Measurements from ENCODE around the gene C5orf34. TPM values are rescaled to one million over a fixed set of nuclear protein-coding genes. Genes with fewer than 3 reads are reported as not detected.
"Not testable (repeated sequence)": the region's sequence is repeated elsewhere in the genome, so short reads cannot be mapped to it uniquely, and the experiment has no call there.

C5orf34 gene
- 15.7 and 21.8 TPM in 2 replicates for total RNA-seq (2014; rRNA removed; shearing (Covaris generic); ENCODE audit: low replicate concordance)

GRCh38 chr5:43514816-43515677 is at the start of gene C5orf34:
TSS of gene C5orf34 (minus strand) at chr5:43515148. CDS start at chr5:43509339, 5,809 bp downstream.
- H3K27me3 ChIP-seq (ENCODE audit: low read length), result no peaks in the 10 kb centered on the region
- no peaks in the 10 kb centered on the region for H3K9me3 ChIP-seq (ENCODE audit: low read length)
- H3K9ac ChIP-seq (ENCODE audit: low read length), result peak within 1 kb of the TSS; percentile 85
- no peaks in the 10 kb centered on the region for H4K20me1 ChIP-seq (ENCODE audit: insufficient read depth, low read depth, low read length)
- peak within 1 kb of the TSS; percentile 99 for H3K4me2 ChIP-seq (ENCODE audit: low read depth, low read length, poor library complexity, severe bottlenecking)
- H2AFZ ChIP-seq (ENCODE audit: low read length), result peak within 1 kb of the TSS; percentile 74; the same call in 1 of the 2 replicates
- no peaks in the 10 kb centered on the region for H3K9me2 ChIP-seq (replicated peaks; ENCODE audit: insufficient read depth, low read length)
- H3K36me3 ChIP-seq (ENCODE audit: insufficient read depth, low read length), result 0 out of 2 replicates have a peak, but pooled peaks cover 3% of the 10 kb centered on the region
- peaks cover 20% of the 10 kb centered on the region for H3K4me1 ChIP-seq (ENCODE audit: low read length)
- H3K79me2 ChIP-seq (ENCODE audit: low read length), result peaks cover 28% of the 10 kb centered on the region
- peak; percentile 98 for DNase-seq
- peak within 1 kb of the TSS; percentile 84 for H3K27ac ChIP-seq (ENCODE audit: low read length)
- peak within 1 kb of the TSS; percentile 84 for H3K4me3 ChIP-seq (ENCODE audit: low read length)

DNA sequence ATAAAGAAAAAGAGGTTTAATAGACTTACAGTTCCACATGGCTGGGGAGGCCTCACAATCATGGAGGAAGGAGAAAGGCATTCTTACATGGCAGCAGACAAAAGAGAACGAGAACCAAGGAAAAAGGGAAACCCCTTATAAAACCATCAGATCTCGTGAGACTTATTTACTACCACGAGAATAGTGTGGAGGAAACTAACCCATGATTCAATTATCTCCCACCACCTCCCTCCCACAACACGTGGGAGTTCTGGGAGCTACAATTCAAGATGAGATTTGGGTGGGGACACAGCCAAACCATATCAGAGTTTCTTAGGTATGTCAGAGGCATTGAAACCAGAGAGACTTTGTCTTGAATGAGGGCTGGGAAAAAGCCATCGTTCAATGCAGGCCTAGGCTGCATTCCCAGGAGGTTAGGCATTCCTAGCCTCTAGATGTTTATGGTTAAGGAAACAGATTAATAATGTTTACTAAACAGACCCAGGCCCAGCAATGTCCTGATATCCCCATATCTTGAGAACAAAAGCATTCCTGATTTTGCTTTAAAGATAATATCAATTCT is 49.4 kb upstream of the C5orf34 start:
- Histone ChIP-seq H2AFZ (ENCODE audit: low read length) (no peak overlapping the region), H3K9me3 (ENCODE audit: low read length) (no peaks in the 10 kb centered on the region), H3K27ac (ENCODE audit: low read length) (no peak overlapping the region), H3K27me3 (ENCODE audit: low read length) (no peaks in the 10 kb centered on the region), H3K9me2 (replicated peaks; ENCODE audit: insufficient read depth, low read length) (no peaks in the 10 kb centered on the region), H3K4me3 (ENCODE audit: low read length) (no peak overlapping the region), H3K9ac (ENCODE audit: low read length) (no peak overlapping the region), H3K4me2 (ENCODE audit: low read depth, low read length, poor library complexity, severe bottlenecking) (no peak overlapping the region), H3K36me3 (ENCODE audit: insufficient read depth, low read length) (no peaks in the 10 kb centered on the region), H3K79me2 (ENCODE audit: low read length) (no peaks in the 10 kb centered on the region), H4K20me1 (ENCODE audit: insufficient read depth, low read depth, low read length) (no peaks in the 10 kb centered on the region), H3K4me1 (ENCODE audit: low read length) (peaks cover 24% of the 10 kb centered on the region)
- no peak for DNase-seq

DNA sequence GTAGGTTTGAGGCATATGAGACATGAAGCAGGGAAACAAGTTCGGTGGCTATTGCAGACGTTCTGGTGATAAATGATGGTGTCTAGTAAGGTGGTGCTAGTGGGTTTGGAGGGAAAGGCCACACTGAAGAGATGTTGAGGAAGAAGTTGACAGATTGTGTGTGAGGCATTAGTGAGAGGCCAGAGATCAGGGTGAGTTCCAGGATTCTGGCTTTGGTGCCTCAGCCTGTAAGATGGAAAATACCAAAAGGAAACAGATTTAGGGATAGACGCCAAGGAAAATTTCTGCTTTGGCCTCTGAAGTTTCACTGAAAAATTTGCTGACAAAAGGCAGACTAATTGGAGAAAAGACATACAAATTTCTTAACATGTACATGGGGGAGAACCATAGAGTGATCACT is 48.4 kb upstream of the C5orf34 start:
- no peaks in the 10 kb centered on the region for H3K9me2 ChIP-seq (replicated peaks; ENCODE audit: insufficient read depth, low read length)
- no peaks in the 10 kb centered on the region for H4K20me1 ChIP-seq (ENCODE audit: insufficient read depth, low read depth, low read length)
- no peaks in the 10 kb centered on the region for H3K36me3 ChIP-seq (ENCODE audit: insufficient read depth, low read length)
- H3K4me2 ChIP-seq (ENCODE audit: low read depth, low read length, poor library complexity, severe bottlenecking), result no peak overlapping the region
- H3K4me1 ChIP-seq (ENCODE audit: low read length), result peaks cover 33% of the 10 kb centered on the region
- H3K4me3 ChIP-seq (ENCODE audit: low read length), result no peak overlapping the region
- no peaks in the 10 kb centered on the region for H3K79me2 ChIP-seq (ENCODE audit: low read length)
- H3K9me3 ChIP-seq (ENCODE audit: low read length), result no peaks in the 10 kb centered on the region
- no peak overlapping the region for H3K27ac ChIP-seq (ENCODE audit: low read length)
- no peak overlapping the region for H3K9ac ChIP-seq (ENCODE audit: low read length)
- no peaks in the 10 kb centered on the region for H3K27me3 ChIP-seq (ENCODE audit: low read length)
- no peak for DNase-seq
- no peak overlapping the region for H2AFZ ChIP-seq (ENCODE audit: low read length)

GRCh38 chr5:43561356-43561755 is 46.4 kb upstream of the C5orf34 start:
- H2AFZ ChIP-seq (ENCODE audit: low read length), result no peak overlapping the region
- H3K79me2 ChIP-seq (ENCODE audit: low read length), result peaks cover under 1% of the 10 kb centered on the region
- H3K9ac ChIP-seq (ENCODE audit: low read length), result no peak overlapping the region; the same call in 1 of the 2 replicates

DNA sequence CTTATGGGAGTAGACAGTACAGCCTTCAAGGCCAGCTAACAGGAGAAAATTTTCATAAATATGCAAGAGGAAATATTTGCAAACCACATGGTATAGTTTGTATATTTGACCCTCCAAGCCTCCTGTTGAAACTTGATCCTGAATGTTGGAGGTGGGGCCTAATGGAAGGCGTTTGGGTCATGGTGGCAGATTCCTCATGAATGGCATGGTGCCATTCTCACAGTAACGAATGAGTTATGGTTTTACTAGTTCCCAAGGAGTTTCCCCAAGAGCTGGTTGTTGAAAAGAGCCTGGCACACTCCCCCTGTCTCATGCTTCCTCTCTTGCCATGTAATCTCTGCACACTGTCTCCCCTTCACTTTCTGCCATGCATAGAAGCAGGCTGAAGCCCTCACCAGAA is 45.2 kb upstream of the C5orf34 start:
- Histone ChIP-seq H3K27me3 (ENCODE audit: low read length) (no peaks in the 10 kb centered on the region), H3K4me3 (ENCODE audit: low read length) (no peak overlapping the region), H3K4me2 (ENCODE audit: low read depth, low read length, poor library complexity, severe bottlenecking) (peak overlapping the region; percentile 60), H3K9me3 (ENCODE audit: low read length) (no peaks in the 10 kb centered on the region), H3K9me2 (replicated peaks; ENCODE audit: insufficient read depth, low read length) (no peaks in the 10 kb centered on the region), H3K27ac (ENCODE audit: low read length) (peak overlapping the region; percentile 62; the same call in 1 of the 2 replicates), H3K36me3 (ENCODE audit: insufficient read depth, low read length) (no peaks in the 10 kb centered on the region), H3K79me2 (ENCODE audit: low read length) (peaks cover 13% of the 10 kb centered on the region), H4K20me1 (ENCODE audit: insufficient read depth, low read depth, low read length) (no peaks in the 10 kb centered on the region), H2AFZ (ENCODE audit: low read length) (peak overlapping the region; percentile 21; the same call in 1 of the 2 replicates), H3K4me1 (ENCODE audit: low read length) (peaks cover 44% of the 10 kb centered on the region), H3K9ac (ENCODE audit: low read length) (no peak overlapping the region)
- DNase-seq, result peak; percentile 74

More at GRCh38 chr5:43561356-43561755, 46.4 kb upstream of the C5orf34 start:
- H3K9me3 ChIP-seq (ENCODE audit: low read length), result no peaks in the 10 kb centered on the region
- no peak overlapping the region for H3K4me3 ChIP-seq (ENCODE audit: low read length)
- H3K36me3 ChIP-seq (ENCODE audit: insufficient read depth, low read length), result no peaks in the 10 kb centered on the region
- H3K9me2 ChIP-seq (replicated peaks; ENCODE audit: insufficient read depth, low read length), result no peaks in the 10 kb centered on the region
- H3K4me1 ChIP-seq (ENCODE audit: low read length), result peaks cover 39% of the 10 kb centered on the region
- H3K27ac ChIP-seq (ENCODE audit: low read length), result peak overlapping the region; percentile 34; the same call in 1 of the 2 replicates
- H3K27me3 ChIP-seq (ENCODE audit: low read length), result no peaks in the 10 kb centered on the region
- no peaks in the 10 kb centered on the region for H4K20me1 ChIP-seq (ENCODE audit: insufficient read depth, low read depth, low read length)
- DNase-seq, result no peak
- peak overlapping the region; percentile 60 for H3K4me2 ChIP-seq (ENCODE audit: low read depth, low read length, poor library complexity, severe bottlenecking)

DNA sequence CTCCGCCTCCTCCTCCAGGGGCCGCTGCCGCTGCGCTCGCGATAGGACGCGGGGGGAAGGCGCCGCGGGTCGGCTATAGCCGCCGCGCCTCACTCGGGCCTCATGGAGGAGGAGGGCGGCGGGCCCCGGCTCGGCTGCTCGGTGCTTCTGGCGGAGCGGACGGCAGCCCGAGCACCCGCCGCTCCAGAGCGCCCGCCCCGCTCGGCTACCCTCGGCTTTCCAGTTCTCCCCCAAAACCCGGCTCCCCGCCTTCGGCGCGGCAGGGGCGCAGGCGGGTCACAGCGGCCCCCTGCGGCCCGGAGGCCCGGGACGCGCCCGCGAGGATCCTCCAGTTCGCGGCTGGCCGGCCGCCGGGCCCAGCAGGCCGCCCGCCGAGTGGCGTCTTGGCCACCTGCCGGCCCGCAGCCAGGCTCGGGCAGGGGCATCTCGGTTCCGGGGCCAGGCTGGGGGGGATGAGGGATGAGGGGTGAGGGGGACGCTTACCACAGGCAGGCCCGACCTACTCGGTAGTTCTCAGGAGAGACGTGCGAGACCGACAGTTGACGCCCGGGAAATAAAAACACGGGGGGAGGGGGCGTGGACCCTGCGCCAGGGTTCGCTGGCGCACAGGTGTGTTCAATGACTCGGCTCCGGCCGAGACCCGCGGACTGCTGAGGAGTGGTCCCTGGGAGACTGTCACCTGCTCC is 42.1 kb upstream of the C5orf34 start, which contains the start of gene PAIP1:
TSS of gene PAIP1 (minus strand) at position 221 of the 686 bp plus-strand sequence. CDS start 231 bp downstream, outside the sequence.
- peaks cover 27% of the 10 kb centered on the region; the same call in 1 of the 2 replicates for H3K36me3 ChIP-seq (ENCODE audit: insufficient read depth, low read length)
- peaks cover 44% of the 10 kb centered on the region for H3K79me2 ChIP-seq (ENCODE audit: low read length)
- H4K20me1 ChIP-seq (ENCODE audit: insufficient read depth, low read depth, low read length), result no peaks in the 10 kb centered on the region
- H3K27me3 ChIP-seq (ENCODE audit: low read length), result no peaks in the 10 kb centered on the region
- H3K4me1 ChIP-seq (ENCODE audit: low read length), result peaks cover 75% of the 10 kb centered on the region
- peak; percentile 95 for DNase-seq
- peak within 1 kb of the TSS; percentile 61; the same call in 1 of the 2 replicates for H2AFZ ChIP-seq (ENCODE audit: low read length)
- peak within 1 kb of the TSS; percentile 79 for H3K4me2 ChIP-seq (ENCODE audit: low read depth, low read length, poor library complexity, severe bottlenecking)
- H3K9me3 ChIP-seq (ENCODE audit: low read length), result no peaks in the 10 kb centered on the region
- peak within 1 kb of the TSS; percentile 88 for H3K9ac ChIP-seq (ENCODE audit: low read length)
- H3K9me2 ChIP-seq (replicated peaks; ENCODE audit: insufficient read depth, low read length), result no peaks in the 10 kb centered on the region
- H3K27ac ChIP-seq (ENCODE audit: low read length), result peak within 1 kb of the TSS; percentile 67
- H3K4me3 ChIP-seq (ENCODE audit: low read length), result peak within 1 kb of the TSS; percentile 94

GRCh38 chr5:43556607-43556856 is 41.6 kb upstream of the C5orf34 start:
- not testable (repeated sequence) for H3K9me2 ChIP-seq (replicated peaks; ENCODE audit: insufficient read depth, low read length); DNase-seq; H2AFZ ChIP-seq (ENCODE audit: low read length); H3K27me3 ChIP-seq (ENCODE audit: low read length); H3K9me3 ChIP-seq (ENCODE audit: low read length); H4K20me1 ChIP-seq (ENCODE audit: insufficient read depth, low read depth, low read length)
- H3K79me2 ChIP-seq (ENCODE audit: low read length), result peaks cover 49% of the 10 kb centered on the region
- peaks cover 74% of the 10 kb centered on the region for H3K4me1 ChIP-seq (ENCODE audit: low read length)
- H3K36me3 ChIP-seq (ENCODE audit: insufficient read depth, low read length), result peaks cover 31% of the 10 kb centered on the region; the same call in 1 of the 2 replicates
- peak overlapping the region; percentile 94 for H3K4me3 ChIP-seq (ENCODE audit: low read length)
- peak overlapping the region; percentile 79 for H3K4me2 ChIP-seq (ENCODE audit: low read depth, low read length, poor library complexity, severe bottlenecking)
- peak overlapping the region; percentile 88 for H3K9ac ChIP-seq (ENCODE audit: low read length)
- H3K27ac ChIP-seq (ENCODE audit: low read length), result peak overlapping the region; percentile 67

Data from Karpas-422 (cell line).